Measurements from ENCODE around the gene JMJD7.

The JMJD7 gene

DNA sequence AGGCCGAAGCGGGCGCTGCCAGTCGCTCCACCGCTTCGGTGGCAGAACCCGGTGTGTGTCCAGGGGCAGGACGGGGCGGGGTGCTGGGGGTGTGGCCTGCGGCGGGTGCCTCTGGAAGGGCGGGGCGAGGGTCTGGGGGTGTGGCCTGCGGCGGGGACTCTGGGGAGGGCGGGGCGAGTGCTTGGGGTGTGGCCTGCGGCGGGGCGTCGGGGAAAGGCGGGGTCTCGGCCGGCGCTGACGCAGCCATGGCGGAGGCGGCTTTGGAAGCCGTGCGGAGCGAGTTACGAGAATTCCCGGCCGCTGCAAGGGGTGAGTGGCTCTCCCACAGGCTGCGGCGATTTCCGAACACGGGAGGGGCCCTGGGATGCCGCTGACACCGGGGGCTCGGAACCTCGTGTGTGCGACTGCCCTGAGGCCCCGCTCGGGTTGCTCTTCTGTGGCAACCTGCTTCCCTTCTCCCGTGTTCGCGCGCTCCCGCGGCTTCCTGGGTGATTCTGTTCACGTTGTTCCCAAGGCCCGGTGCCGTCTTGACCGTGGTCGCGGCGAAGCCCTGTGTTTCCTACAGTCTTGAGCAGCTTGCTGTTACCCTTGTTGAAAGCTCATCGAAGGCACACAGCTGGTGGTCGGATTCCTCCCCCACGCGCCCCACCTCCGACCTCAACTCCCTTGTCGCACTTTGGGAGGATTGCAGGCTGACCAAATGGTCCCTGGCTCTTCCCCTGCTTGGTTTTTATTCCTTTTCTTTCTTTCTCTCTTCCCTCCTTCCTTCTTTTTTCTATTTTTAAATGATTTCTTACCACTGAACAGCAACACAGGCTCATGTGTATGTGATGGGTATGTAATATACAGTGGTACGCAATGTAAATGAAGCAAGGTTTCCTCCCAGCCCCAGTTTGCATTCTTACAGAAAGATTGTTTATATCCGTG, at the start of gene JMJD7:
Gene JMJD7 (plus strand): TSS at position 213 of the 927 bp plus-strand sequence. CDS start 33 bp downstream, at position 246.
- DNase-seq, result peak; percentile 36

DNA sequence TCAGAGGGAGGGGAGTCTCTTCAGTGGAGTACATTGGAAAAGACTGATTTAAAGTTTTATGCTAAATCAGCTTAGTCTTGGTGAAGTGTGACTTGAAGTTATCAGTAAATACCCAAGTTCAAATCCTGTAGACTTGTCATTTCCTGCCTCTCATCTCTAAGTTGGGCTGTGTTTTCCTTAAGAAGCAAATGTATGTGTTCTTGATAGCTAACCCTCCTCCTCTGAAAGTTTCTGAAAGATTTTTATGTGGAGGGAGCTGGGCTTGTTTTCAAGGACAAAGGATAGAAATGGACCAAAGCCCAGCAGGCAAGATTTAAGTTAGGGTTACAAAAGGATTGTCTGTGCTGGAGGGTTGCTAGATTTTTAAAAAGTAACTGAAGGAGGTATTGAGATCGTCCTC, 49.4 kb upstream of the JMJD7 start:
- DNase-seq, result no peak

DNA sequence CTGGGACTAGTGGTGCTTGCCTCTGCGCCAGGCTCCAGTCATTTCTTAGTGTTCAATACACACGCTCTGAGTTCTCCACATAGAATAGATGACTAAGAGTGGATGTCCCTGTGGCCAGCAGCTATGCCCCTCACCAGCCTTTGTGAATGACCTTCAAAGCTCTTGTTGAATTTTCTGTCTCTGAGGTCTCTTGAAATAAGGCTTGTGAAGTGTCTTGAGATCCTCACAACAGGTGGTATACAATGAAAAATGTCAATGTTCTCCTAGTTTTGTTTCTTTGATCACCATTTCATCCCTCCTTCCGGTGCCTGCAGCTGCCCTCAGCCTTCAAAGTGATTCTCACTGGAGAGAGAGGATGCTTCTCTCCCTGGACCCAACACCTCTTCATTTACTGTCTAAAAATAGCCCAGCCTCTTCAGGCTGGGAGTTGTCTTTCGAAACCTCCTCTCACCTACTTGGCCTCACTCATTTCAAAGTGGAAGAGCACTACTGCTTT, 48.2 kb upstream of the JMJD7 start:
- peak; percentile 59 for DNase-seq

DNA sequence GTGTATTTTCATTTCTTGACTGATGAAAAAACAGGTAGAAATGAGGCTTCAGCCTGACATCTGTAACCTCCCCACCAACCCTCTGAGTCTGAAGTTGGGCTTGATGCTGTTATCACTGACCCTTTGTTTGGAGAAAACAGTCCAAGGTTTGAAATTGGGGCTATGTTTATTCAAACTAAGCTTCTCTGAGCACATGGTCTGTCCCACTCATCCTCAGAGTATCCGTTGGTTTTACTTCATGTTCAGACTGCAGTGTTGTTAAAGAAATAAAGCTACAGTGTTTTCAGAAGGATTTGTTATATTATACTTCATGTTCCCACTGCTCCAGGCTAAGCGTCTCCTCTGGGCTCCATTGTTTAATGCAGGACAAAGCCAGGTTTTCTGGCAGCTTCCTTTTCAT, 47.6 kb upstream of the JMJD7 start:
- DNase-seq, result no peak

DNA sequence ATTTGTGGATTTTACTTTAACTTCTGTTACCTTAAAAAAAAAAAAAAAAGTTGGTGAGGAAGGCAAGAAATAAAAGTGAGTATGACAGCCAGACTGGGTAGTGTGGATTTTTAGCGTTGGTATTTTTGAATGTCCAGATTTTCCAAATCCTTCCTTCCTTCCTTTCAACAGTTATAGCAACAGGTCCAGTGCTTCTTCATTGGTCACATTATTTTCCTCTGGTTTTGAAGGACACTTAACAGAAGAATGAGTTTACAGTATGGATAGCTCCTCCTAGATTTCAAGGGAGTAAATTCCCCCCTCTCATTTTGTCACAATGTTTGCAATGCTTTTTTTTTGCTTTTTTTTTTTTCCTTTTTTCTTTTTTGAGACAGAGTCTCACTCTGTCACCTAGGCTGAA, 47.2 kb upstream of the JMJD7 start:
- DNase-seq, result no peak

DNA sequence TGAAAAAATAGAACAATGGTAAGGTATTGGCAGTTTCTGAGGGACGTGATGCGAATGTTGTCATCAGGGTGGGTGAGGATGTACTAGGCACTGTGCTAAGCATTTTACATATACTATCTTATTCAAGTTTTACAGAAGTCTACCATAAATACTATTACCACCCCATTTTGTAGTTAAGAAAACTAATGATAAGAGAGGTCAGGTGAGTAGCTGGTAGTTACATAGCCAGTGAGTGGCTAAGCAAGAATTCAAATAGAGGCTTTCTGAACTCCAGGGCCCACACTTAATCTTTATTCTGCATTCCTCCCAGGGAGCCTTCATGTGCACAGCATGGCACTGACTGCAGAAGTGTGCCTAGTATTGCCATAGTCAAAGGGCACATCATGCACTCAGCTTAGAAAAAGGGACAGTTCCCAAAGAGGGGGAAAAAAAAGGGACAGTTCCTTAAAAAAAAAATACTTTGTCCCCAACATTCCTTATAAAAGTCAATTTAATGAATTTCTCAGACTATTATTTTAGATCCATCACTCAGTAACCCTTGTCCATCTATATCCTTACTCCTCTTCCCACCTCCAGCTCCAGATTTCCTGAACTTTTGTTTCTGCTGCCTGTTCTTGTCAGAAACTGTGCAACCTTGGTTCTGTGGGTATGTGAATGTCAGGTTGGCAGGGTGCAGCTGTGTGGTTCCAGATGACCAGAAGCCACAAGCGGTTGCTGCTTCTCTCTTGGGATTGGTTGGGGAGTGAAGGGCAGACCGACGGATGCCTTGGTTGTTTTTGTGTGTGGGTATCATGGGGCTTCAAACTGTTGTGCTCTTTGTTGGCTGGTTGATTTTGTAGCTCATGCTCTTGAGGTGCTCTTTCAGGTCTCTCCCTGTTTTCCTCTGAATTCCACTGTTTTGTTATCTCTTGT, 45.3 kb upstream of the JMJD7 start:
- DNase-seq, result no peak

DNA sequence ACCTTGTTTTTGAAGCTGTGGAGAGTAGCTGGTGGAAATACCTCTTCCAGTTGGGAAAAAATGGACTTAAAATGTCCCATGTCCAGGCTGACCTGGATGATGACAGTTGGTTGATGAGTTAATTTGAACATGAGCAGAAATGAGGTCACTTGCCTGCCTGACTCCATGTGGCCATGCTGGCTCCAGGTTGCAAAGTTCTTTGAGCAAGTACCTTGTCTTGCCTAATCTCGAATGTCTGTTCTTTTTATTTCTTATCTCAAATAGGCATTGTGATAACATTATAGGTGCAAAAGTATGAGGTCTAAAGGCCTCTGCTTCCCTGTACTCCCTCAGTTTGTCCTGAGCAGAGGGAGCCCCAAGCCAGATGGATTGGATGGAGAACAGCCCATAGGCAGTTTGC, 44.6 kb upstream of the JMJD7 start:
- no peak for DNase-seq

DNA sequence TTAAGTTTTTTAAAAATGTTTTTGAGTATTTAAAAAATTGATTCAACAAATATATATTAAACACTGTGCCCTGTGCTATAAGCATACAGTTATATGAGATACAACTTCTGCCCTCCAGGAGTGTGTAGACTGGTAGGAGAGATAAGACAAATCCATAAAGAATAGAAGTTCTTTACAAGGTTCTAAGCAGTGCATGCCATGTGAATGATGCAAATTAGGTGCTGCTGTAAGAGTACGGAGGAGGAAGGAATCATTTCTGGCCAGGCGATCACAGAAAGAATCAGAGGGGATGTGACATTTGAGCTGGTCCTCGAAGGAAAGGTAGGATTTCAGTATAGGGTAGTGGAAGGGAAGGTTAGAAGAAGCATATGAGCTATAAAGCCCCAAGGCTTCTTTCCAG, 39.6 kb upstream of the JMJD7 start:
- no peak for DNase-seq

DNA sequence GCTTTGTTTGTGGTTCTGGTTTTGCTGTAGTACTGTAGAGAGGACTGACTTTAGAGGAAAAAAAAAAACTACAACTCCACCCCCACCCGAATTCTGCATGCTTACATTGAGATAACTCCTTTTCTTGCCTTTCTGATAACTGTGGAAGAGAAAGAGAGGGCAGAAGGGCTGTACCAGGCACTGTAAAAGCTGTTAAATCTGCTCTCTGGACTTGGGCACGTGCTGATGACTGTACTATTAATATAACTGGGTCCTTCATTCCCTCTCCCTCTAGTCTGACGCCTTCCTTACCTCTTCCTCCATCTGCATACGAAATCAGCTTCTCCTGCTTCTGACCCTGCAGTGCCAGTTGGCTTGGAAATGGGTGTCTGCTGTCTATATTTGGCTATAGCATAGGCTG, 38.7 kb upstream of the JMJD7 start:
- DNase-seq, result no peak

DNA sequence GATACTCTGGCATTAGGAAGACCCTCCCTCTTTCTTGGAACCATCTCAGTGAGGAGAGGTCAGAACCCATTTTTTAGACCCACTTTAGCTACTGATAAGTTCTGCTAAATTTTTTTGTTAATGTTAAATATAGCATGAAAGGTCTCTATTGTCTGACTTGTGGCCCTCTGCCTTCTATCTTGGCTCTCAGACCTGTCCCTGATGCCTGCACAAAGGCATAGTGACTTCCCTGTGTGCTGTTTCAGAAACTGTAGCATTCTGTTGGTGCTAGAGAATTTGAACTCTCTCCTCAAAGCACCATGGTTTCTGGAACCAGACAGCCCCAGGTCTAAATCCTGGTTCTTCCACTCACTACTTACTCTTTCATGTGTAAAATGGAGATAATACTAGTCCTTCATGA, 38.2 kb upstream of the JMJD7 start:
- DNase-seq, result no peak

DNA sequence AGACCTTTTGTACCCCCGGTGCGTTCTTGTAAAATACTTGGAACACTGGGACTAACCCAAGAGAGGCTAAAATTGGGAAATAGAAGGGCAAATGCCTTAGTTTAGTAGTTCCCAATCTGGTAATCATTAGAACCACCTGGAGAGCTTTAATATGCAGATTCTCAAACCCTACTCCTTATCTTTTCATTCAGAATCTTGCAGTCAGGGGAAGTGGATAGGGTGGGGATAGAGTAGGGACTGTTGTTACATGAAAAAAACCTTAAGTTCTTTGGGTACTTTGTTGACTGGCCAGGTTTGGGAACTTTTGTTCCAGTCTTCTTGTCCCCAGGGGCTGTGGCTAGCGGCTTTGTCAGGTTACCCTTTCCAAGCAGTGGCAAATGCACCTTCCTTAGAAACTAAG, 37.7 kb upstream of the JMJD7 start:
- DNase-seq, result no peak

DNA sequence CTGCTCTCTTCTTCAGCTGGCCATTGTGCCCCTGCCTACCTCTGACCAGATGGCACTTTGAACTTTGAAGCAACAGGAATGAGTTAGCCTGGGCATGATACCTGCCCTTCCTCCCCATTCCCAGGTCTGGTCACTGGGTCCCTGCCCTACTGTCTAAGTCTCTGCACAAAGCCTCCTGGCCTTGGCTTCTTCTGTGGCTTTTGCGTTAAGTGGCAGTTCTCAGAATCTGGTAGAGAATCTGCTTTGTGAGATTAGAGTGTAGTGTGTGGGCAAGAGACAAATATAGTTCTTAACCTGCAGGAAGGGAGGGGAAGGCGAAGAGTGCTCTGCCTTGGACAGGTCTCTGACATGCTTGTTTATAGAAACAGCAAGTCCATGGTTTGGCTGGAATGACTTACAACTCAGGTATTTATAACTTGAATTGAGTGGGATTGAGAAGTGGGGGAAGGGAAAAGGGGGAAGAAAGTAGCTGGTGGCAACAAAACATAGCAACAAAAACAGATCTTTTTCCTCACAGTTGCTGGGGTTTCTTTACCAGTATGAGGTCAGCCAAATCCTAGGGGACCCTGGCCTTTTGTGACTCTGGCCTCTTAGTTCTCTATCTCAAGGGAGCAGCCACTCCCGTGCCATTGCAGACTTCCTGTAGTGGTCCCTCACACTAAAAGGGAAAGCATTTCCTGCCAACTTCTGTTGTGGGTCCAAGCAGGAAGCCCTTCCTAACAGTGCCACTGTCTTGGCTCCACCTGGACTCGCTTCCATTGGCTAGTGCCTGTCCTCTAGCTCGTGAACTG, 36.9 kb upstream of the JMJD7 start:
- DNase-seq, result no peak

DNA sequence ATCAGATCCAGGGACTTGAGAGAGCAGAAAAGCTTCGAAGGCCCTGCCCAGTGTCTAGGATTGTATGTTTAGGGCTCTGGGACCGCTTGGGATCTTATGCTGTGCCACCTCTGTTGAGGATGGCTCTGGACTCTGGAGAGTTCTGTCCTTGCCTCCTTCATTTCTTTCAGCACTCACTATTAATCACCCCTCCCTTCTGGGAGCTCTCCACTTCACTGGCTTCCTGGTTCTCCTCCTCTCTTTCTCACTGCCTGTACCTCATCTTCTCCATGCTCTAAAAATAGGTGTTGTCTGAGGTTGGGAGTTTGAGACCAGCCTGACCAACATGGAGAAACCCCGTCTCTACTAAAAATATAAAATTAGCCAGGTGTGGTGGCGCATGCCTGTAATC, 36.4 kb upstream of the JMJD7 start:
- no peak for DNase-seq

DNA sequence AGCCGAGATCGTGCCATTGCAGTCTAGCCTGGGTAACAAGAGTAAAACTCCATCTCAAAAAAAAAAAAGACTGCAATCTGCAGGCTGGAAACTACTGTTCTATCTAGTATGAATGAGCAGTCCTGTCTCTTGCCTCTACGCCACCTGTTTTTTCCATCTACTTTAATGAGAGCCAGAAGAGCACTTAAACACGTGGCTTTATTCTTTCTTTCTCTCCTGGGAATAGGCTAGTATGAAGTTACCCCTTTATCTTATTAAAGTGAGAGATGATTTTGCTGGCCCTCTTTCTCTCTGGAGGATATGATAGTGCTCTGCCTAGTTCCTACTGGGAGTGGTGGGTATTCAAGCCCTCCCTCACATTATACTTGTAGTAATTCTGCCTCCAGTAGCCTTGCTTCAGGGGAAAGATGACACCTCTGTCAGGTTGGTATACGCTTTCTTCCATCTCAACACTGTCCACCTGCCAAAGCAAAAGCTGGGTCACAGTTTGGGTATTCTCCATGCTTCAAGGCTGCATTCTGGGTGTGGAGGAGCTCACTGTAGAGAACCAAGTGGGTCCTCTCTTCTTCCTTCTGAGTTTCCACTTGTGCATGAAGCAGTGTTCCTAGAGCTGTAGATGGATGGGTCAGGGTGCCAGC, 35.8 kb upstream of the JMJD7 start:
- DNase-seq, result no peak

DNA sequence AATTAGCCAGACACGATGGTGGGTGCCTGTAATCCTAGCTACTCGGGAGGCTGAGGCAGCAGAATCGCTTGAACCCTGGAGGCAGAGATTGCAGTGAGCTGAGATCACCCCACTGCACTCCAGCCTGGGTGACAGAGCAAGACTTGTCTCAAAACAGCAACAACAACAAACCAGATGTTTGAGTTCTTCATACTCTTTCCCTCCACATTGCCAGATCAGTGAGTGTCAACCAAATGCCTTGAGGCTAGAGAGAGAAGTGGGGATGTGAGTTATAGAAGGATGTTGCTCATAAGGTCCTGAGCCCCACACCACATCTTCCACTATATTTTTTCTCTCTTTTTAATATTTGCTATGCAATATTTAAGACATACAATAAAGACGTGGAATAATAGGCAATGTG, 33.8 kb upstream of the JMJD7 start:
- no peak for DNase-seq

DNA sequence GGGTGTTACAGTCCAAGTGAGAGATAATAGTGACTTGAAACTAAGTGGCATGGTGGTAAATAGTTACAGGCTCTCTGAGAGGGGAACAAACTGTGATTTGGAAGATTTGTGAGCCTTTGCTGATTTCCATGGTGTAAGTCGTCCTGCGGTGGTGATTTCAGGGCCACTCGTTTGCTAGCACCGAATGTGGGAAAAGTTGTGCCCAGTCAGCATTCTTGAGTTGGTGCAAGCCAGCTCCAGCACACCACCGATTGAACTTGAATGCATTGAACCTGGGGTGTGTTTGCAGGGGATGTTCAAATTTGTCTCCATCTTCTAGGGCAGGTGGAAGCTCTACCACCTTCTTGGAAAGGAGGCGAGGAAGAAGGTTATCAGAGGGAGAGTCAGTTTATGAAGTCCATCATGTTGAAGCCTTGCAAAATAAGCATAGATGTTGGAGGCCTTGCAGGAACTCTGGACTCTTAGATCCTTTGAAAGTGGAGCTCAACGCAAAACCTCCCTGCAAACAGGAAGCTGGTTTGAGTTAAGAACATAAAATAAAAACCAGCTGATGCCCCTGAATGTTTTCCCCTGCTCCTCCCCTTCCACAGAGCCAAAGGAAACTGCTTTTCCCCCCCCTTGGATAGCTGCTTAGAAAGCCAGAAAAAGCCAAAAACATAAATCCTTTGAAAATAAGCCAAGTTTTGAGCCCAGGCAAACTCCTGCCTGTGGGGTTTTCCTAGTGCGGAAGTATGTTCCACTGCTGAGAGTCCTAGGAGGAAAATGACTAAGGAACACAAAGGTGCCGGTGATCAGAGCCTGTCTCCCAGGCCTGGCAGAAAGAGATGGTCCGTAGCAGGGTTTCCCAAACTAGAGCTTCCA, 31.7 kb upstream of the JMJD7 start:
- no peak for DNase-seq

DNA sequence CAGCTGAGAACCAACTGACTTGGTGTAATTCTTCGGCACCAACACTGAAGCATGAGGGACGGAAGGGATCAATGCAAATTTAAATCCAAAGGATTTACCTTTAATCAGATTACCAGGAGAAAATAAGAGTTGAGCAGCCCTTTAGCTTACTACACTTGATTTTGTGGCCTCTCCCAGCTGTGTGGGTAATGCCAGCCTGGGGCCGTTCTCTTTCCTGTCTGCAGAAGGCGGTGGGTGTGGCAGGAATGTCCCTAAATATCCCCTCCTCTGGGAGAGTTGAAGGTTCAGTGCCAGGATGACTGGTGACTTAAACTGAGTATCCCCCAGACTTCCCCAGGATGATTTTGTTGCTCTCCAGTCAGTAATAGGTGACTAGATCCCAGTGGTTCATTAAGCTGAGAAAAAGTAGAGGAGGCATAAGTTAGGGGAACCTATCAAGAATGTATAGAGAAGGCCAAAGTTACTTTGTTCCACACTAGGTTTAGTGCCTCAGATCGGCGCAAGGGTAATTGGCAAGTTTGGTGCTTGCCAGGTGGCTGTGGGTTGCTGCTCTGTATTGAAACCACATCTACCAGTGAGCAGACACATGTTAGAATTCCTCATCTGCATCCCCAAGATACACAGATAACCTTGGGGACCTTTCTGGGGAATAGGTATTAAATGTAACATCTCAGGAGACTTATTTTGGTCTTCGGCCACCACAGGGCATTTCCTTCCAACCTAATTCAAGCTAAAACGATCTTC, 30.5 kb upstream of the JMJD7 start:
- no peak for DNase-seq

DNA sequence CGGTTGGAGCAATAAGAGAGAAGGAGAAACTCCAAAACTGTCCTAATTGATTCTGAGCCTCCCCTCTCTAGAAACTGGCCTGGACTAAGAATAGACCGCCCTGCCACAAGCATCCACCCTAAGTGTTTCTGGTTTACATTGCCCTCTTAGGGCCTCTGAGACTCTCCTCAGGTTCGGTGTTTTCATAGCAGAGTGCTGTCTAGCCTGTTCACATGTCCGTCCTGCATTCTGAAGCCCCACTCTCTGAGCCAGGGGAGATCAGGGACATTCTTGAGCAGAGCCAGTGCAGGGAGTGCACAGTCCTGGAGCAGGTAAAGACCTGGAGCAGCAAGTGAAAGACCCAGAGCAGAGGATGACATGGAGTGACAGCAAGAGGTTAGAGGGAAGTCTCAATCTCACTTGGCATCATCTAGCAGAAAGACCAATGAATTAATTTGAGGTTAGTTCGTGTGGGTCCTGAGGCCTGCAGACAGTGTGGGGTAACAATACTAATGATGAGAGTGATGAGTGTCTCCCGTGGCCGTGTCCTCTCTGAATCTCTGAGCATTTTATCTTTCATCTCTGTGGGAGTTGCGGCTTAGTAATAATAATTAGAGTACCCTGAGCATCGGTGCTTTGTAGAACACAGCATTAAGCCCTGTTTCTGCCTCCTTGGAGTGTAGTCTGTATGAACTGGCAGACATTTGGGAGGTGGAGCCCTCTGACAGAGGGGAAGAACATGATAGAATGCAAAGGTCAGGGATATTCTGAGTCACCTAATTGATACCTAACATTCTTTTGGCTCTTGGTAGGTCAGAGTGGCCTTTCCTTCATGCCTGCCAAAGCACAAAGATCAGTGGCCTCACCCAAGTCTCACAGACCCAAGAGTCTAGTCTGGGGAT, 29.0 kb upstream of the JMJD7 start:
- DNase-seq, result no peak

DNA sequence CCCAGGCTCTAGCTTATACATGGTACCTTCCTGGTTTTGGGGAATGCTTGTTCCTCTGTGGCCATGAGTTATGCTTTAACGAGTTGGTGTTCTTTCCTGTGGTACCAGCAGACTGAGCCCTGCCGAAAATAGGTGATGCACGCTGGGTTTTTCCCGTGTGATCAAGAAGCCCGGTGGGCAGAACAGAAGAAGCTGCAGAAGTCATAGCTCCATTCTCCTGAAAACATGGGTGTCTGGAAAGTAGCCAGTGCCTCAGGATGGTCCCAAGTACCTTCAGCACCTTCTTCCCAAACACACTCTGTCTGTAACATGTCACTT, 28.4 kb upstream of the JMJD7 start:
- DNase-seq, result no peak

DNA sequence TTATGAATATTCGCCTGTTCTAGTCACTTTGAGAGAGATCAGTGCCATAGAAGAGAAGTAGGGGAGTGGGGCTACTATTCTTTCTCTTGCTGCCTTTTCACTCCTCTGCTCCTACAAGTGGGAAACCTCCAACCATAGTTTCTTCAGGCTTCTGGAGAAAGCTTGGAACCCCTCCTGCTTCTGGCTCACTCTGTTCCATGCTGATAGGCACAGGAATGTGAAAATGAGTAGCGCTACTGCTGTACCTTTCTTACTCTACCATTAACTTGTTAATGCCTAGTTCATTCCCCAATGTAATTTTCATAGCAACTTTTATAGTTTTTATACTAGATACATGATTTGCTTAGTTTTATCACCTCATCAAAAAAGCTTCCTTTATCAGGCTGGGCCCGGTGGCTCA, 26.7 kb upstream of the JMJD7 start:
- DNase-seq, result no peak

Data from NCI-H510A (cell line).